Measurements from ENCODE around the gene CFAP45.

CFAP45 gene

DNA sequence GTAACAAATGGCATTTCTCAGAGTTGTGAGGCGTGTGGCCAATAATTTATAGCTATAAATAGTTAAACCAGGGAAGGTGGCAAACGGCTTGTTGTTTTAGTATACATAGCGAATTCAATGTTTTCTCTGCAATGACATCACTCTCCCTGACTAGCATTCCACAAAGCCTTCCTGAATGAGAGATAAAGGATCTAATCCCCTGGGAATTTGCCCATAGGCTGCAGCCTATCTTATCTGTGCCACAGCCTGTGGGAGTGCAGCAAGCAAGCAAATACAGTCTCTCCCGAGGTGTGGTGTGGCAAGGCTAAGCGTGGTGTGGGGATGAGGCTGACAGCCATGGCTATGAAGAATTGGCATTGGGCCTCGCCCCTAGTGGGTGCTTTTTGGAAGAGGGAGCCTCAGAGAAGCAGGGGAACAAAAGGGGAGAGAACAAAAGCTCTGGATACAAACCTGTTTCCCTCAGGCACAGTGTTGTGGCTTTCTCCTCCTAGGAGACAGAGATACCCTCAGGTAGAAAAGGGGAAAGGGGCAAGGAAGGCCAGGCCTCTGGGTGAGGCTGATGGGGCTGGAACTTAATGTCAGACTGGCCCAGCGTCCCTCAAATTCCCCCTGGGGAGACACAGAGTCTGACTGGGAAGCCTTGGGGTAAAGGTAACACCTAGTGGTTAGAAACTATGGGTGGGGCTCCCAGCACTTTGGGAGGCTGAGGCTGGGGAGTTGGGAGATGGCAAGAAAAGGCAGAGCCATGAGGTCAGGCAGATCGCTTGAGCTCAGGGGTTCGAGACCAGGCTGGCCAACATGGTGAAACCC is 16.5 kb upstream of the CFAP45 start:
- peaks cover 23 to 35% (median 33%) of the 10 kb centered on the region in 3 donors for H3K36me3 ChIP-seq
- H3K4me1 ChIP-seq = peaks cover 0 to 40% (median 25%) of the 10 kb centered on the region in 4 donors
- TF ChIP-seq, protein P1, sequence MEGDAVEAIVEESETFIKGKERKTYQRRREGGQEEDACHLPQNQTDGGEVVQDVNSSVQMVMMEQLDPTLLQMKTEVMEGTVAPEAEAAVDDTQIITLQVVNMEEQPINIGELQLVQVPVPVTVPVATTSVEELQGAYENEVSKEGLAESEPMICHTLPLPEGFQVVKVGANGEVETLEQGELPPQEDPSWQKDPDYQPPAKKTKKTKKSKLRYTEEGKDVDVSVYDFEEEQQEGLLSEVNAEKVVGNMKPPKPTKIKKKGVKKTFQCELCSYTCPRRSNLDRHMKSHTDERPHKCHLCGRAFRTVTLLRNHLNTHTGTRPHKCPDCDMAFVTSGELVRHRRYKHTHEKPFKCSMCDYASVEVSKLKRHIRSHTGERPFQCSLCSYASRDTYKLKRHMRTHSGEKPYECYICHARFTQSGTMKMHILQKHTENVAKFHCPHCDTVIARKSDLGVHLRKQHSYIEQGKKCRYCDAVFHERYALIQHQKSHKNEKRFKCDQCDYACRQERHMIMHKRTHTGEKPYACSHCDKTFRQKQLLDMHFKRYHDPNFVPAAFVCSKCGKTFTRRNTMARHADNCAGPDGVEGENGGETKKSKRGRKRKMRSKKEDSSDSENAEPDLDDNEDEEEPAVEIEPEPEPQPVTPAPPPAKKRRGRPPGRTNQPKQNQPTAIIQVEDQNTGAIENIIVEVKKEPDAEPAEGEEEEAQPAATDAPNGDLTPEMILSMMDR (IDR thresholded peaks at IDR 0.05) = no peak
- H3K27ac ChIP-seq = peak overlapping the region; percentile 49 to 64
- no peak overlapping the region for H3K4me3 ChIP-seq
- intact Hi-C loops (cut with DNase I; ENCODE audit: low total_unique reads) = no loop called here
- H3K9me3 ChIP-seq = no peaks in the 10 kb centered on the region
- no peak for DNase-seq
- H3K27me3 ChIP-seq = no peaks in the 10 kb centered on the region

DNA sequence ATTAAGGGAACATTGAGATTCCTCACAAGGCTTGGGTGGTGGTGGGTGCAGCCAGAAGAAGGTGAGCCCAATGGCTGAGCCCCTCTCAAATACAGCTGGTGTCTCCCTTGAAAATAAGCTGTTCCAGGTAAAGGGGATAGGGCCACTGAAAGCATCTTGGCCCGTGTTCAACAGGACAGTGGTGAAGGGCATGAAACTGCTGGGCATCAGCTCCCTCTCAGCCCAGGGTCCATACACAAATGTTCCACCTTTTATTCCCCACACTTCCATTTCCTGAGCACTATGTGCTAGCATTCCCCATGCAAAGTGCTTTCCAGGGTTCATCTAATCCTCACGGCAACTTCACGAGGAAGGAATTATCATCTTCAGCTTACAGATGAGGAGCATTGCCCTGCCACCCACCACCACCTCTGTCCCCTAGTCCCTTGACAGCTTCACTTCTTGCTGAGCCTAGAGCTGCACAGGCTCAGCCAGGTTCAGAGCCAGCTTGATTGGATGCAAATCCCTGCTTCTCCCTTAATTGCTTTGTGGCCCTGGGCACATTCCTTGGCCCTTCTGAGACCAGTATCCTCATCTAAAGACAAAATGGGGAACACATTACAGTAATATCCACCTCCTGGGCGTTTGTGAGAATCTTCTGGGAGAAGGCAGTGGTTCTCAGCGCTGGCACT is 15.7 kb upstream of the CFAP45 start:
- Histone ChIP-seq H3K4me1 (peaks cover 0 to 39% (median 24%) of the 10 kb centered on the region in 4 donors), H3K27ac (peak overlapping the region; percentile 49 to 64)
- intact Hi-C loops (cut with DNase I; ENCODE audit: low total_unique reads) = no loop called here

DNA sequence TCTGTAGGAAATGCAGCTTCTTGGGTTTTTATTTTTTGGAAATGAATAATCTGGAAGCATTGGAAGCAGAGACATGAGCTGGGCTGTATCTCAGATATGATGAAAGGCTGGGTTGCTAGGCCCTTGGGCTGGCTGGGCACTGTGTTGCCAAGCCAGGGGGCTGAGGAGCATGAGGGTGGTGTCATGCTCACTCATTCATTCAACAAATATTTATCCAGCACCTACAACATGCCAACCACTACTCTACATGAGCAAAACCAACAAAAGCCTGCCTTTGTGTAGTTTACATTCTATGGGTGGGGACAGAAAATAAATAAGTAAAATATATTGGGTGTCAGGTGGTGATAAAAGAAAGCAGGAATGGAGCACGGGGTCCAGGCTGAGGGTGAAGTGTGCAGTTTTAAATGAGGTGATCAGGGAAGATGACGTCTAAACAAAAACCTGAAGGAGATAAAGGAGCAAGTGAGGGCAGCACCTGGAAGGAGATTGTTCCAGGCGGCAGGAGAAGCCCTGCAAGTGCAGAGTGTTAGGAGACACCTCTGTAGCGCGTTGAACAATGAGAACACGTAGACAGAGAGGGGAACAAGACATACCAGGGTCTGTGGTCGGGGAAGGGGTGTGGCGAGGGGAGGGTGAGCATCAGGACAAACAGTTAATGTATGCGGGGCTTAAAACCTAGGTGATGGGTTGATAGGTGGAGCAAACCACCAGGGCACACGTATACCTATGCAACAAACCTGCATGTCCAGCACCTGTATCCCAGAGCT is 14.5 kb upstream of the CFAP45 start:
- Histone ChIP-seq H3K4me3 (no peak overlapping the region), H3K36me3 (peaks cover 14 to 22% (median 19%) of the 10 kb centered on the region in 3 donors), H3K4me1 (peaks cover 0 to 46% (median 31%) of the 10 kb centered on the region in 4 donors), H3K9me3 (no peaks in the 10 kb centered on the region), H3K27ac (no peak overlapping the region), H3K27me3 (no peaks in the 10 kb centered on the region)
- TF ChIP-seq, protein P1 (IDR thresholded peaks at IDR 0.05) = no peak
- DNase-seq = no peak
- intact Hi-C loops (cut with DNase I; ENCODE audit: low total_unique reads) = no loop called here

More for the DNA sequence above, 15.7 kb upstream of the CFAP45 start:
- Histone ChIP-seq H3K4me3 (no peak overlapping the region), H3K36me3 (peaks cover 23 to 35% (median 32%) of the 10 kb centered on the region in 3 donors), H3K27me3 (no peaks in the 10 kb centered on the region), H3K9me3 (no peaks in the 10 kb centered on the region)
- TF ChIP-seq, protein P1 (IDR thresholded peaks at IDR 0.05) = no peak
- no peak for DNase-seq

DNA sequence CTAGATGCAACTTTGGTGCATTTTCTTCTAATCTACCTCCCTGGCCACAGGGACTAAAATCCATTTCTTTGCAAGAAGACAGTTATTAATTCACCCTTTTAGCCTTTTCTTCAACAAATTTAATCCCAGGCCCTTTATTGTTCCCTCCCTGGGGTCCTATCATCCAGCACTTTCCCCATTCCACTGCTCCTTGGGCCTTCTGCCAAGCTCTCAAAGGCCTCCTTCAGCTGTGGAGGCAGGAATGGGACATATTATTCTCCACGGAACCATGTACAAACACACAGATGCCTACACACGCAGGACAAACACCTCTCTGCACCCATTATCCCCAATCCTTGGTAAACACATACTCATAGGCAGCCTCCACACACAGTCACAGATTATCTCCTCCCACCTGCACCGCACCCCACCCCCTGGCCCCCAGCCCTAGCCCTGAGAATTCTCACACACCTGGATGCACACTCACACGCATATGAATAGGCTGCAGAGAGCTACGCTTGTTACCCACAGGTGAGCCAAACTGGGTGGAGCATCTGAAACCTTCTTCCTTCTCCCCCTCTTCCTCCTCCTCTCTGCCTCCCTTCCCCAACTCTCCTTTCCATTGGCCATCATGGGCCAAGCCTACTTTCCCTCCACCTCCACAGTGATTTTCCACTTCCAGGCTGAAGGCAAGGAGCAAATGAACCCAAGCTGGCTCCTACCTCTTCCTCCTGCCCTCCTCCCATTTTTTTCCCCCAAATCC is 13.7 kb upstream of the CFAP45 start:
- Histone ChIP-seq H3K4me1 (peaks cover 0 to 45% (median 30%) of the 10 kb centered on the region in 4 donors), H3K27me3 (no peaks in the 10 kb centered on the region), H3K36me3 (peaks cover 6 to 14% (median 11%) of the 10 kb centered on the region in 3 donors), H3K4me3 (no peak overlapping the region), H3K27ac (no peak overlapping the region), H3K9me3 (no peaks in the 10 kb centered on the region)
- TF ChIP-seq, protein P1 (IDR thresholded peaks at IDR 0.05) = no peak
- intact Hi-C loops (cut with DNase I; ENCODE audit: low total_unique reads) = no loop called here
- no peak for DNase-seq

Measured in tibial artery (tissue), 4 donors.